GM21619 (cell line): ENCODE measurements around the gene NELFCD.
A peak's percentile ranks its signal among the peaks of the same experiment; 100 is the strongest.

Experiments used
- ATAC-seq: cut with Tn5 transposase; IDR thresholded peaks from one replicate; pipeline ENCODE4 v1.9.1; 2021; ENCODE audit not compliant: unreplicated experiment

NELFCD gene

DNA sequence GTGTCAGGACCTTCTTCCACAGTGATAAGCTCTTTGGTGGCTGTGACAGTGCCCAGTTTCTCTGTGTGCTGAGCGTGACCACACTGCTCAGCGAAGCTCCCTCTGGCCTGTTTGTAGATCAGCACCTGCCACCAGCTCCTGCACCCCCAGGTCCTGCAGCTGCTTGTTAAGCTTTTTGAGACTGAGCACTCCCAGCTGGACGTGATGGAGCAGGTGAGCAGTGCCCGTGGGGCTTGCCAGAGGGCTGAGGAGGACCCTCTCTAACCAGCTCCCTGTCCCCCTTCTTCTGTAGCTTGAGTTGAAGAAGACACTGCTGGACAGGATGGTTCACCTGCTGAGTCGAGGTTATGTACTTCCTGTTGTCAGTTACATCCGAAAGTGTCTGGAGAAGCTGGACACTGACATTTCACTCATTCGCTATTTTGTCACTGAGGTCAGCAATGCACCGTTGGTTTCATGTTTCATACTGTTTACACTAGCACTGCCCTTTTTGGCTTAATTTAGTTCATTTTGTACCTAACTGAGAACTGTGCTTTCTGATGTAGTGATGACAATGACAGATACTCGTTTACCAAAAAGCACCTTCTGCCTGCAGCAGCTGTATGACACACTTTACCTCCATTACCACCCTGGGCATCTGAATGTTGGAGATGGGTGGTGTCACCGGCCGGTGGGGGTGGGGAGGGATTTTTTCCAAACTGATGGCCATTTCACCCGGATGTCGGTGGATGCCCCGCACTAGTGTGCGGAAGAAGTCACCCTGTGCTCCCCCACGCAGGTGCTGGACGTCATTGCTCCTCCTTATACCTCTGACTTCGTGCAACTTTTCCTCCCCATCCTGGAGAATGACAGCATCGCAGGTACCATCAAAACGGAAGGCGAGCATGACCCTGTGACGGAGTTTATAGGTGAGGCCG, 12.5 kb downstream of the NELFCD start:
- ATAC-seq, result no peak

GRCh38 chr20:58994390-58995159, 13.5 kb downstream of the NELFCD start:
- ATAC-seq, result no peak

DNA sequence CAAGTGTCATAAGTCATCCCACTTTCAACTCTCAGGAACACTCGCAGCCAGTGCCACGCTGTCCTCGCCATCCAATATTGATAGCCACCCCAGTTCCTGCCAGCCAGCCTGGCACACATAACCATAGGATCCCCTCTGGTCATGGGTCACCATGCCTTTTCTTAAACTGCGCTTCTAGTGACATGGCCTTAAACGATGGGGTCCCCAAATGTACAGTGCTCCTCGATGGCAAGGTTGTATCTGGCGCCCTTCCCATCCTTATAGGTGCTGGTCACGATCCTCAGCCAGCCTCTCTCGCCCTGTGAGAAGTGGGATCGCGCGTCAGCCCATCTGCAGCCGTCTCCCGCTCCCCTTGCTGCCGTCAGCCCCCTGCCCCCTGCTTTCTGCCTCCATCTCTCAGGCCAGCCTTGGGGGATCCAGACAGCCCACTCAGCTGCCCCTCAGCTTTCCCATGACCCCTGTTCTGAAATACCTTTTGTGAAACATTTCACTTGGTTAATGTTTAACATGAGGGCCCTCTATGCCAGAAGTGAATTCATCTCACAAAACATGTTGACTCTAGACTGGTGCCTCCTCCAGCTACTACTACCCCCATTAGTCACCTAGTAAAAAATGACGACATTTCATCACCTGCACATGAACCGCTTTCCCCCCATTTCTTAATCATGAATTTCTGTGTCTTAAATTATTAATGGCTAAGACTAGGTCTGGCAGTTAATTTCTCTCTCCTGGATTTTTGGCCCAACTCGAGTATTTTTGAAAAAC, 14.6 kb downstream of the NELFCD start:
- no peak for ATAC-seq

DNA sequence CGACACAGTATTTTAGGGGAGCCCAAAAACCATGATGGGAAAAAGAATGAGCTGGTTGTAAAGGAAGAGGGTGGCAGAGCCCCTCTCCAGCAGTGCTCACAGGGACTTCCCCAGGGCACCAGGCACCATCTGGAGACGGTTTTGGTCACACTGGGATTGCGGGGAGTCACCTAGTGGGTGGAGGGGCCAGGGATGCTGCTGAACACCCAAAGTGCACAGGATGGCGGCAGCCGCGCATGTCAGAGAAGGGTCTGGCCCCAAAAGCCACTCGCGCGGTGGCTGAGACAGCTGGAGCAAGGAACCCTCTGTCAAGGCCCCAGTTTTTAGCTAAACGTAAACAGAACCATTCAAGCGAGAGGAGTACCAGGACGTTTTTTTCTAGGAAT, 15.2 kb downstream of the NELFCD start:
- ATAC-seq, result no peak

DNA sequence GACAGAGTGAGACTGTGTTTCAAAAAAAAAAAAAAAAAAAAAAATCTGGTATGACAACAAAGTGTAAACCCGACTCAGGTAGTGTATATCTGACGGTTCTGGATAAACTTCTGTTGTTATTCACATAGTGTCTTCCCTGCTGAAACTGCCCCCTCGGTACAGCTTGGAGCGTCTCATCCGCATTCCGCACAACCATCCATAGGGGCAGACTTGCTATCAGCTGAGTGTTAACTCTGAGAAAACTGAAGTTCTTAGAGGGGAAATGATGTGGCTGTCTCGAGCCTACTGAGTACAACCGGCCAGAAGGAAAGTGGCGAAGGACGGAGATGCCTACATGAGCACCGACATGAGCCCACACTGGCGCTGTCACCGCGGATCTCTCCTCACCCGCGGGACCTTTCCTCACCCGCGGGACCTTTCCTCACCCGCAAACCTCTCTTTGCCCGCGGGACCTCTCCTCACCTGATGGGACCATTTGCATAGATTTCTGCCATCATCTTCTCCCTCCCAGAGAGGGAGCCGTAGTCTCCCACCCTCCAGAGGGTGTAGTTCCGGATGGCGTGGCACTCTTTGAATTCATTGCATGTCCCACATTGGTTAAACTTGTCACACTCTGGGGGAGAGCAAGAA, 16.2 kb downstream of the NELFCD start:
- ATAC-seq, result no peak

GRCh38 chr20:58998656-58999055, 17.6 kb downstream of the NELFCD start:
- ATAC-seq, result no peak

GRCh38 chr20:59000326-59000725, 19.3 kb downstream of the NELFCD start:
- ATAC-seq, result no peak

- ATAC-seq, result no peak
Measured at GRCh38 chr20:59001068-59001448, 20.0 kb downstream of the NELFCD start.

DNA sequence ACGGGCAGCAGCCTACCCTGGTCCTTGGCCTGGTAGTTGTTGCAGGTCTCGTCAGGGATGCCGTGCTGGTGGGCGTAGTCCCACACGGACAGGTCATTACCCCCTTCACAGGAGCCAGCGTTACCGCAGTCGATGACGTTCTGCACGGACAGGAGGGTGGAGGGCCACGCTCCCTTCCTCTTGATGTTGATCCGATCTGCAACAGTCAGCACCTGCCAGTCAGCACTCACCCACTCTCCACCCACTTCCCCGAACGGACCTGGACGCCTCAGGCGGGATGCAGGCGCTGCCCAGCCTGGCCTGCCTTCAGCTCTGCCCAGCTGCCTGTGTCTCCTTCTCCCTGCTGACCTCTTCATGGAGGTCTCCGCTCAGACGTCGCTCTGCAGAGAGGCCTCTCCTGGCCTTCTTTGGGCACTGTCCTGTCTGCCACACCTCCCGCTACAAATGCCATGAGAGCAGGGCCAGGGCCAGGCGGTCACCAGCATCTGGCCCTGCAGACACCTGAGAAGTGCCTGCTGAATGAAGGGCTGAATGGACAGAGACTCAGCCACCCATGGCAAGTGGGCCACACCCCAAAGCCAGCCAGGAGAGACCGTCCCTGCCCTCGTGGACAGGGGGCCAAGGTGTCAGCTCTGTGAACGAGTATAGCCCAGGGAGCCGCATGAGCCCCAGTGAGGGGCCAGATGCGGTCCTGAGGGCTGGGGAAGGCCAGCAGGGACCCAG, 20.6 kb downstream of the NELFCD start:
- ATAC-seq, result no peak

GRCh38 chr20:59002388-59002787, 21.3 kb downstream of the NELFCD start:
- no peak for ATAC-seq

- no peak for ATAC-seq
Measured at GRCh38 chr20:59002874-59003399, 21.9 kb downstream of the NELFCD start.

DNA sequence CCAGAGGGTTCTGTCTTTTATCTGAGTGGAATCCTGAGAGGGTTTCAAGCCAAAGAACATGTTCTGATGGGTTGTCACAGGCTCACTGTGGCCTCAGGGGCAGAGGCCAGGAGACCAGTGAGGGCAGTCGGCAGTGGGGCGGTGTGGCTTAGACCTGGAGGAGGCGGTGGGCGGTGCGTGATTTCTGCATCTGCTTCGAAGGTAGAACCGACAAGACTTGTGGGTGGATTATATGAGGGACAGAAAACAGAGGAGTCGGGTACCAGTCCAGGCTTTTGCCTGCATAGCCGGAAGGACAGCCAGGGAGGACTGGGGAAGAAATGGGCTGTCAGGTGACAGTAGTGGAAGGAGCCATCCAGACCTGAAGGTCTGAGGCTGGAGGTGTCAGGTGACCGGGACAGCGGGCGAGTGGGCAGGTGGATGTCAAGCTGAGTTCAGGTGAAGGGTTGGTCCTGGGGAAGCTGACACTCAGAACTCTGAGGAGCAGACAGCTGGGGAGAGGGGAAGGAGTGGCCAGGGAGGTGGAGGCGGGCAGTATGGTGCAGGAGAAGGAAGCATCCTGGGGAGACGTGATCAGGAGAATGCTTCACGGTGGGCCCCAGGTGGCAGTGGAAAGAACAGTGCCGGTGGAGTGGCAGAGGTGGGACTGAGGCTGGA, 22.9 kb downstream of the NELFCD start:
- no peak for ATAC-seq

DNA sequence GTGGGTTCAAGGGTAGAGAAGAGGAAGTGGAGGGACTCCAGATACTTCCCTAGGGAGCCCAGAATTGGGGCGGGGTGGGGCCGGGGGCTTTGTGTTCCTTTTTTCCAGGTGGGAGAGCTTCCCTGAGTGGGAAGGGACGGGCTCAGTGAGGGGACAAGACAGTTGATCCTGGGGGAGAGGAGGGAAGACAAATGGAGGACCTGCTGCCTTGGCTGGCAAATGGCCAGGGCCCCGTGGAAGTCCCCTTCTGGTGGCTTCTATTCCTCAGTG, 23.4 kb downstream of the NELFCD start:
- no peak for ATAC-seq

- ATAC-seq, result peak; percentile 42
Measured at GRCh38 chr20:59004763-59005522, 23.9 kb downstream of the NELFCD start.

DNA sequence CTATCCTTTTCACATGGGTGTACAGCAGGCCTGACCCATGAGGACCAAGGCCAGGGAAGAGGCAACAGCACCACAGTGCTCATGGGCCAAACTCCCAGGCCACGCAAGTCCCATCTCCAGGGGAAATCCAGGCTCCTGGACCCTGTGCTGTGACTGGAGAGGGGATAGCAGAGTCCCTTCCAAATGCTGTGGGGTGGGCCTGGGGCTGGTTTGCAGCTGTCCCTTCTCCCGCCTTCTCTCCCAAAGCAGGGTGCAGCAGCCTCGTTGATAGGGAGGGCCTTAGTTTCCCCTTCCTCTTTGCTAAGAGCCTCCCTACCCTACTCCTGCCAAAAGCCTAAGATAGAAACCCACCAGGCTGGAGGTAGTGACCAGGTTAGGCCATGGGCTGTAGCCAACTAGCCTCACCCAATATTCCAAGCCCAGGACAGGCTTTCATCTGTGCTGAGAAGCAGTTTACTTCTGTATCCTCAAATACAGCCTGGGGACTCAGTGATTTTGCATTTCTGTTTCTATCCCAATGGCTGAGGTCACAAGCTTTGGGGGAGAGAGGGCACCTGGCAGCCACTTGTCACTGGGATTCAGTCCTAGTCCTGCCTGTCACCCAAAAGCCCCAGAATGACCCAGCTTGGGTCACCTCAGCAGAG, 24.6 kb downstream of the NELFCD start:
- ATAC-seq, result no peak

GRCh38 chr20:59006167-59006863, 25.3 kb downstream of the NELFCD start:
- ATAC-seq, result no peak

- ATAC-seq, result peak; percentile 21
Measured at GRCh38 chr20:59006864-59007664, 26.0 kb downstream of the NELFCD start, which contains the start of gene CTSZ. Gene CTSZ, minus strand, starts transcription at chr20:59007254. Its CDS starts 126 bp downstream, at chr20:59007128.
